H9 (cell line): Measurements from ENCODE around the gene NRXN2. TPM values are rescaled to one million over a fixed set of nuclear protein-coding genes. Genes with fewer than 3 reads are reported as not detected.

Experiments used
- DNase-seq: peaks from one replicate; pipeline ENCODE4 v3.0.0-alpha.2; 2017
- H2AFZ ChIP-seq: one replicate; pipeline ENCODE4 v1.6.1; 2013; ENCODE audit warnings: mild to moderate bottlenecking, low read length, control low read depth, moderate library complexity
- H2AK5ac ChIP-seq: 2 replicates; pipeline ENCODE4 v1.6.1; 2013; ENCODE audit warnings: low read length, control low read depth, mixed read lengths; ENCODE audit not compliant: insufficient read length
- H2BK120ac ChIP-seq: one replicate; pipeline ENCODE4 v1.6.1; 2013; ENCODE audit warnings: low read depth, mild to moderate bottlenecking, low read length, control low read depth, inconsistent platforms; ENCODE audit not compliant: poor library complexity, severe bottlenecking
- H2BK12ac ChIP-seq: 2 replicates; pipeline ENCODE4 v1.6.1; 2013; ENCODE audit warnings: low read length, control low read depth, mixed read lengths, low read depth; ENCODE audit not compliant: insufficient read length
- H2BK15ac ChIP-seq: 2 replicates; pipeline ENCODE4 v1.6.1; 2013; ENCODE audit warnings: low read depth, low read length, control low read depth
- H2BK20ac ChIP-seq: one replicate; pipeline ENCODE4 v1.6.1; 2013; ENCODE audit warnings: low read depth, mild to moderate bottlenecking, low read length, control low read depth, inconsistent platforms; ENCODE audit not compliant: poor library complexity, severe bottlenecking
- H2BK5ac ChIP-seq: 2 replicates; pipeline ENCODE4 v1.6.1; 2013; ENCODE audit warnings: low read length, control low read depth, mixed read lengths; ENCODE audit not compliant: insufficient read length
- H3K14ac ChIP-seq: 2 replicates; pipeline ENCODE4 v1.6.1; 2013; ENCODE audit warnings: low read length, control low read depth; ENCODE audit not compliant: insufficient read depth
- H3K18ac ChIP-seq: 2 replicates; pipeline ENCODE4 v1.6.1; 2013; ENCODE audit warnings: low read depth, mild to moderate bottlenecking, mixed read lengths, low read length, control low read depth; ENCODE audit not compliant: insufficient read length
- H3K23ac ChIP-seq: 2 replicates; pipeline ENCODE4 v1.6.1; 2013; ENCODE audit warnings: low read length, control low read depth, mixed read lengths, low read depth; ENCODE audit not compliant: insufficient read length
- H3K23me2 ChIP-seq: 2 replicates; pipeline ENCODE4 v1.6.1; 2013; ENCODE audit warnings: low read depth, mild to moderate bottlenecking, mixed read lengths, low read length, control low read depth; ENCODE audit not compliant: insufficient read length, poor library complexity, severe bottlenecking
- H3K27ac ChIP-seq: 2 replicates; pipeline ENCODE4 v1.5.1; 2013; ENCODE audit warnings: low read length, control low read depth, mixed read lengths, low read depth; ENCODE audit not compliant: insufficient read length
- H3K27me3 ChIP-seq: 2 replicates; pipeline ENCODE4 v1.6.1; 2013; ENCODE audit warnings: low read length, control low read depth, inconsistent platforms; ENCODE audit not compliant: insufficient read depth
- H3K4ac ChIP-seq: 2 replicates; pipeline ENCODE4 v1.6.1; 2013; ENCODE audit warnings: low read depth, mild to moderate bottlenecking, control low read depth, inconsistent platforms, low read length, moderate library complexity
- H3K4me1 ChIP-seq: 2 replicates; pipeline ENCODE4 v1.6.1; 2013; ENCODE audit warnings: low read length, control low read depth, inconsistent platforms; ENCODE audit not compliant: insufficient read depth
- H3K4me2 ChIP-seq: 2 replicates; pipeline ENCODE4 v1.6.1; 2013; ENCODE audit warnings: low read length, control low read depth, mixed read lengths; ENCODE audit not compliant: insufficient read length, insufficient read depth
- H3K56ac ChIP-seq: 2 replicates; pipeline ENCODE4 v1.6.1; 2013; ENCODE audit warnings: low read depth, mild to moderate bottlenecking, mixed read lengths, low read length, control low read depth; ENCODE audit not compliant: insufficient read length
- H3K79me1 ChIP-seq: 2 replicates; pipeline ENCODE4 v1.6.1; 2013; ENCODE audit warnings: low read depth, mild to moderate bottlenecking, moderate library complexity, low read length, control low read depth, inconsistent platforms; ENCODE audit not compliant: insufficient read depth, poor library complexity, severe bottlenecking
- H3K79me2 ChIP-seq: 2 replicates; pipeline ENCODE4 v1.6.1; 2013; ENCODE audit warnings: low read length, control low read depth, inconsistent platforms; ENCODE audit not compliant: insufficient read depth
- H3K9ac ChIP-seq: 2 replicates; pipeline ENCODE4 v1.6.1; 2013; ENCODE audit warnings: low read length, control low read depth, mixed read lengths; ENCODE audit not compliant: insufficient read length; ENCODE audit errors: extremely low read depth
- H3K9me3 ChIP-seq: one replicate; pipeline ENCODE4 v1.6.1; 2013; ENCODE audit warnings: low read depth, low read length, inconsistent platforms; ENCODE audit not compliant: control insufficient read depth
- H3T11ph ChIP-seq: one replicate; pipeline ENCODE4 v1.6.1; 2013; ENCODE audit warnings: mild to moderate bottlenecking, low read length, control low read depth, inconsistent platforms
- H4K20me1 ChIP-seq: one replicate; pipeline ENCODE4 v1.6.1; 2013; ENCODE audit not compliant: control insufficient read depth, insufficient read length, insufficient read depth
- H4K5ac ChIP-seq: 2 replicates; pipeline ENCODE4 v1.6.1; 2013; ENCODE audit warnings: low read depth, mild to moderate bottlenecking, mixed read lengths, low read length, control low read depth; ENCODE audit not compliant: insufficient read length
- H4K8ac ChIP-seq: replicated peaks from 2 replicates; pipeline ENCODE4 v1.6.1; 2013; ENCODE audit warnings: low read length, control low read depth, mixed read lengths, low read depth; ENCODE audit not compliant: insufficient read length
- H4K91ac ChIP-seq: 2 replicates; pipeline ENCODE4 v1.6.1; 2013; ENCODE audit warnings: low read depth, mild to moderate bottlenecking, moderate library complexity, mixed read lengths, low read length, control low read depth; ENCODE audit not compliant: insufficient read length
- H3K27ac Mint-ChIP-seq, 3 experiments: 2 replicates in 2 of 3; 3 replicates in 1 of 3; pipeline ENCODE4 v1.8.0; 2020 to 2021; ENCODE audit warnings: mixed read lengths in 3 of 3, mild to moderate bottlenecking in 1 of 3, moderate library complexity in 1 of 3
- H3K27me3 Mint-ChIP-seq: 2 replicates; pipeline ENCODE4 v1.8.0; 2021; ENCODE audit warnings: low read depth, mild to moderate bottlenecking, moderate library complexity, mixed read lengths
- H3K36me3 Mint-ChIP-seq, 3 experiments: 2 replicates in 2 of 3; 3 replicates in 1 of 3; pipeline ENCODE4 v1.8.0; 2020 to 2021; ENCODE audit warnings: low read depth in 3 of 3, mixed read lengths in 3 of 3; ENCODE audit not compliant: insufficient read depth in 1 of 3
- H3K4me1 Mint-ChIP-seq, 2 experiments: 2 replicates each; pipeline ENCODE4 v1.8.0; 2020; ENCODE audit warnings: mixed read lengths in 2 of 2
- H3K4me3 Mint-ChIP-seq, 2 experiments: 2 replicates in 1 of 2; 3 replicates in 1 of 2; pipeline ENCODE4 v1.8.0; 2020 to 2021; ENCODE audit warnings: mild to moderate bottlenecking in 2 of 2, mixed read lengths in 2 of 2, moderate library complexity in 1 of 2
- H3K9me3 Mint-ChIP-seq, 2 experiments: 2 replicates in 1 of 2; 3 replicates in 1 of 2; pipeline ENCODE4 v1.8.0; 2020; ENCODE audit warnings: mild to moderate bottlenecking in 2 of 2, mixed read lengths in 2 of 2, moderate library complexity in 1 of 2
- WGBS: extraction: QIAGEN DNeasy Blood & Tissue Kit; methylation state at CpG from one replicate; pipeline ENCODE4 v1.1.7; 2013; ENCODE audit warnings: missing lambda C conversion rate, low lambda C conversion rate, mixed read lengths; ENCODE audit not compliant: insufficient read length; ENCODE audit errors: extremely low coverage; 5-methylcytosine and 5-hydroxymethylcytosine counted together
- total RNA-seq: library from RNA; stranded (reverse); gene quantifications from 2 replicates; pipeline ENCODE4 v1.2.1, GENCODE V29; 2021
- TF ChIP-seq, protein P1 (sequence below): fragments of 200-600 bp; sonication (generic); conservative IDR thresholded peaks from 3 replicates; pipeline ENCODE4 v1.8.0; 2021; ENCODE audit warnings: antibody characterized with exemption, mild to moderate bottlenecking

Gene NRXN2
- total RNA-seq, 1 experiment from 2014 or later: 3.9 TPM

DNA sequence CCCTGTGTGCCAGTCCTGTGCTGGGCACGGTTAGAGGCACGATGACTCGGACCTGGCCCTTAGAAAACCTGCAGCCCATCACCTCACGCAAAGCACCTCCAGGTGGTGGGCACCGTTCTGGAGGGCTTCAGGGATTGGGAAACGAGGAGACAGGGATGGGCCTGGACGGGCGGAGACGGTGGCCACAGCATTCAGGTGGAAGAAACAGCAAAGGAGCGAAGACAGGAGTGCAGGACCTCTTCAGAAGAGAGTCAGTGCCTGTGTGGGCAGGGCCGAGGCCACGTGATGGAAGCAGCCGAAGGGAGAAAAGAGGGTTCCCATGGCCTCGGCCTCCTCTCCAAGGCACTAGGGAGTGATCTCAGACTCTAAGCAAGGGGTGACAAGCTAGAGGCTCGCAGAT, 140.1 kb downstream of the NRXN2 start:
- no peak overlapping the region for H2BK12ac ChIP-seq
- no peak overlapping the region for H3K4me2 ChIP-seq
- H4K20me1 ChIP-seq: no peaks in the 10 kb centered on the region
- H2AK5ac ChIP-seq: no peak overlapping the region
- no peak overlapping the region for H4K8ac ChIP-seq
- no peak overlapping the region for H4K91ac ChIP-seq
- no peak overlapping the region; the same call in 1 of the 2 replicates for H3K14ac ChIP-seq
- no peaks in the 10 kb centered on the region for H3K4me1 ChIP-seq
- H3K23me2 ChIP-seq: no peaks in the 10 kb centered on the region
- H3T11ph ChIP-seq: no peak overlapping the region
- Mint-ChIP-seq H3K27me3 (peaks cover 40% of the 10 kb centered on the region), H3K36me3 (no peaks in the 10 kb centered on the region), H3K9me3 (peaks cover under 1 to 2% of the 10 kb centered on the region in 2 experiments; a peak in 4 of 5 replicates), H3K27ac (no peak overlapping the region; a peak in 1 of 7 replicates), H3K4me1 (peaks cover 0 to 4% of the 10 kb centered on the region in 2 experiments; a peak in 2 of 4 replicates), H3K4me3 (no peak overlapping the region)
- TF ChIP-seq, protein P1, sequence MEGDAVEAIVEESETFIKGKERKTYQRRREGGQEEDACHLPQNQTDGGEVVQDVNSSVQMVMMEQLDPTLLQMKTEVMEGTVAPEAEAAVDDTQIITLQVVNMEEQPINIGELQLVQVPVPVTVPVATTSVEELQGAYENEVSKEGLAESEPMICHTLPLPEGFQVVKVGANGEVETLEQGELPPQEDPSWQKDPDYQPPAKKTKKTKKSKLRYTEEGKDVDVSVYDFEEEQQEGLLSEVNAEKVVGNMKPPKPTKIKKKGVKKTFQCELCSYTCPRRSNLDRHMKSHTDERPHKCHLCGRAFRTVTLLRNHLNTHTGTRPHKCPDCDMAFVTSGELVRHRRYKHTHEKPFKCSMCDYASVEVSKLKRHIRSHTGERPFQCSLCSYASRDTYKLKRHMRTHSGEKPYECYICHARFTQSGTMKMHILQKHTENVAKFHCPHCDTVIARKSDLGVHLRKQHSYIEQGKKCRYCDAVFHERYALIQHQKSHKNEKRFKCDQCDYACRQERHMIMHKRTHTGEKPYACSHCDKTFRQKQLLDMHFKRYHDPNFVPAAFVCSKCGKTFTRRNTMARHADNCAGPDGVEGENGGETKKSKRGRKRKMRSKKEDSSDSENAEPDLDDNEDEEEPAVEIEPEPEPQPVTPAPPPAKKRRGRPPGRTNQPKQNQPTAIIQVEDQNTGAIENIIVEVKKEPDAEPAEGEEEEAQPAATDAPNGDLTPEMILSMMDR: no peak
- H3K27me3 ChIP-seq: no peaks in the 10 kb centered on the region
- H2BK5ac ChIP-seq: no peak overlapping the region
- H2BK120ac ChIP-seq: no peak overlapping the region
- no peak overlapping the region for H3K56ac ChIP-seq
- H2BK15ac ChIP-seq: no peak overlapping the region
- no peaks in the 10 kb centered on the region for H3K9me3 ChIP-seq
- WGBS: no CpG with 5 or more reads among the region's 15 CpGs
- H3K18ac ChIP-seq: no peak overlapping the region
- no peak for DNase-seq
- no peak overlapping the region for H4K5ac ChIP-seq
- no peak overlapping the region for H2AFZ ChIP-seq
- no peak overlapping the region for H3K9ac ChIP-seq
- no peaks in the 10 kb centered on the region for H3K79me1 ChIP-seq
- H3K27ac ChIP-seq: no peak overlapping the region
- H3K23ac ChIP-seq: no peak overlapping the region
- H3K79me2 ChIP-seq: no peaks in the 10 kb centered on the region
- no peak overlapping the region for H2BK20ac ChIP-seq
- H3K4ac ChIP-seq: no peak overlapping the region
